ENCODE measurements around the gene UACA.

UACA gene

DNA sequence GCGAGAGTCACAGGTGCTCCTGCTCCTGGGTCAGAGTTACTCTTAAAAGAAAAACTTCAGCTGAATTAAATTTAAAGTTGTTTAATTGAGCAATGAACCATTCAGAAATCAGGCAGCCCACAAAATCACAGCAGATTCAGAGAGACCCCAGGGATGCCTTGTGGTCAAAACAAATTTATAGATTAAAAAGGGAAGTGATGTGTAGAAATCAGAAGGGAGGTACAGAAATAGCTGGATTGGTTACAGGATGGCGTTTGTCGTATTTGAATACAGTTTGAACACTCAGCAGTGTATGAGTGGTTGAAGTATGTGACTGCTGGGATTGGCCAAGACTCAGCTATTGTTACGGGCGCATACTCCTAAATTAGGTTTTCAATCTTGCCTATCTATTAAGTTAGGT, 58.6 kb downstream of the UACA start:
- H3K4me1 Mint-ChIP-seq (ENCODE audit: low read depth in 2 of 2) = no peaks in the 10 kb centered on the region
- DNase-seq (no peak), ATAC-seq (replicated peaks) (no peak)
- no peaks in the 10 kb centered on the region for H3K9me3 Mint-ChIP-seq
- H3K4me3 Mint-ChIP-seq = no peak overlapping the region
- H3K36me3 Mint-ChIP-seq (ENCODE audit: insufficient read depth) = no peaks in the 10 kb centered on the region
- H3K27me3 Mint-ChIP-seq = peaks cover 56 to 65% of the 10 kb centered on the region in 2 donors
- H3K27ac Mint-ChIP-seq = no peak overlapping the region

DNA sequence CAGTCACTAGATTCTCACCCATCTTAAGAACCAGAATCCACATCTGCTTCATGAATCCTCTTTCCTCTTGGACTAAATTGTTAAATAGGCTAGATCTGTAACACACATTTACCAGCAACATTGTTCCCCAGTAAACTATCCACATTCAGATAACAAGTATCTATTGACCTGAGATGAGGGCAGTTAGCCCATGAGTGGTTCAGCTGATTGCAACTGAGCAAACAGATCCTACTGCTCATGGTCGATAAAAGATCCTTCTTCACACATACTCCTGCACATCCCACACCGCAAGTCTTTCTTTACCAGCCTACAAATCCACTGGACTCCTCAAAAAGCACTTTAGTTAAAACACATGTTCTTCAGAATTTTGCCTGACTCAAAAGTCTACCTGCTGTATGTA, 59.2 kb downstream of the UACA start:
- Mint-ChIP-seq H3K27ac (no peak overlapping the region), H3K36me3 (ENCODE audit: insufficient read depth) (no peaks in the 10 kb centered on the region), H3K4me3 (no peak overlapping the region), H3K4me1 (ENCODE audit: low read depth in 2 of 2) (no peaks in the 10 kb centered on the region), H3K27me3 (peaks cover 61 to 71% of the 10 kb centered on the region in 2 donors), H3K9me3 (no peaks in the 10 kb centered on the region)
- DNase-seq = no peak
- ATAC-seq (replicated peaks) = no peak

DNA sequence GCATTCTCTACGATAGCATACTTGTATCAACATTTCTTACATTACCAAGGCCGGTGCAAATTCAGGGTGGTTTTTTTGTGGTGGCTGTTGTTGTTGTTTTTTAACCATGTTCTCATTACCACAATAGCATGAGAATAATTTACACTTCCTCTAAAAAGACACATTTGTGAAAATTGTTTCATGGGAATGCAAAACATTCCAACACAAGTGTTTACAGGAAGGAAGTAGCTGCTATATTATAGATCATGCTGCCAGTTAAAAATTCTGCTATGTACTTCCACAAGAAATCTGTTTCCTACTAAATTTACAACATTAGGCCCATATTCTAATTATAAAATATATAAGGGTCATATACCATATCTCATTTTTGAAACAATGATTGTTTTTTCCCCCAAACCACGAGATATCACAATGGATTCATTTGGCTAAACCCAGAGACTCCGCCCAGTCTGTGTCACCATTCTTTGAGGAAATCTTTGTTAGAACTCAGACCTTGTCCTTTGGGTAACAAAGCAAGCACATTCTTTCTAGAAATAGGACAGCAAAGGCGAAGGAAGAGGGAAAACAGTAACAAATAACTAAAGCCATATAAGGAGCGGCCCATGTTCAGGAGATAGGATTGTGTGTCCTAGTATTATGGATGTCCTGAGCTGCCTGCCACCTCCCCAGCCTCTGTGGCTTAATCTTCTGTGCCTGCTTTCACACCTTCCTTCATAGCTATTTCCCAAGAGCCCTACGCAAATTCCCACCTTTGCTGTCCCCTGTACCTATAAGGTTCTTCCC, 60.1 kb downstream of the UACA start:
- Mint-ChIP-seq H3K4me1 (ENCODE audit: low read depth in 2 of 2) (no peaks in the 10 kb centered on the region), H3K27ac (no peak overlapping the region), H3K27me3 (peaks cover 69 to 79% of the 10 kb centered on the region in 2 donors), H3K9me3 (no peaks in the 10 kb centered on the region), H3K4me3 (no peak overlapping the region), H3K36me3 (ENCODE audit: insufficient read depth) (no peaks in the 10 kb centered on the region)
- DNase-seq = no peak
- no peak for ATAC-seq (replicated peaks)

DNA sequence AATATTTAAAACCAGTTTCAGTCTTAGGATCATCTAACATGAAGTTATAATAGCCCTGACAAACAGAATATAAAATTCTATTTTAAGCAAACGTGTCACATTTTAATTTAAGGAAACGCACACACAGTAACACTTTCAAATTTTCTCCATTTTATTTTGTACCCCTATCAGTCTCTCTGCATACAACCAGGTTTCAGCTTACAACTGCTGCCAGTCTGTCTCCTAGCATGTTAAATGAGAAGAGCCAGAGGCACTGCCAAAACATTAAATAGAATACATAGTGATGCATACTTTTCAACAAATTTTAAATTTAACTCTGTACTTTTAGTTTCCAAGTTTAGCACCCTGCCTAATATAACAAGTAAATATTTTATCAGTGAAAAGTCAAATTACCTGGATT, 60.8 kb downstream of the UACA start:
- no peak overlapping the region for H3K4me3 Mint-ChIP-seq
- DNase-seq (no peak), ATAC-seq (replicated peaks) (no peak)
- no peaks in the 10 kb centered on the region for H3K4me1 Mint-ChIP-seq (ENCODE audit: low read depth in 2 of 2)
- no peaks in the 10 kb centered on the region for H3K36me3 Mint-ChIP-seq (ENCODE audit: insufficient read depth)
- H3K27ac Mint-ChIP-seq = no peak overlapping the region
- H3K9me3 Mint-ChIP-seq = no peaks in the 10 kb centered on the region
- peaks cover 69 to 79% of the 10 kb centered on the region in 2 donors for H3K27me3 Mint-ChIP-seq

DNA sequence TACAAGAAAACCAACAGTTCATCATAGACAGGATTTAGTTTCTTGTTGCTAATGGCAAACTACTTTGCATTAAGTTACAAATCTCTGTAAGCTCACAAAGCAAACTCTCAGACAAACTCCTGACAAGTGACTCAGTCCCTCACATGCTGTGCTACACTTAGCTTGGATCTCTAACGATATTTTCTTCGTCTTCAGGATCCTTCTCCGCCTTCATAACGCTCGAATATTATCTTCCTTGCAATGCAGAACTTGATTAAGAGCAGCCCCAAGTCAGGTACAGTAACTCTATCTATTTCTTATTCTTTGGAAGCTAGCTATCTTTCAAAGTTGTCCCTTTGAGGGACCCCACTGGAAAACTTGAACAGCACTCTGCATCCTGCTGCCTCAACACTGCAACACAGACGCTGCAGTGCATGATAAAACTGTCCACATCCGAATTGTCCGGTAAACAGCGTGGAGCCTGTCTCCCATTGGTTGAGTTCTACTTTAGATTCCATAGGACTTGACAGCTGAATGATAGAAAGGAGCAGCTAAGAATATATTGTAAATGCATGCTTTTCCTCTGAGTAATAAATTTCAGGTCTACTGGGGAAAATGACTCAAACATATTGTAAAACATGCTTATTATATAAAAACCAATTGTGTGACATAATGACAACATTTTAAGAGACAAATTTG, 61.3 kb downstream of the UACA start:
- DNase-seq = no peak
- H3K27ac Mint-ChIP-seq = no peak overlapping the region
- no peak for ATAC-seq (replicated peaks)
- peaks cover 66 to 73% of the 10 kb centered on the region in 2 donors for H3K27me3 Mint-ChIP-seq
- H3K4me1 Mint-ChIP-seq (ENCODE audit: low read depth in 2 of 2) = no peaks in the 10 kb centered on the region
- no peak overlapping the region for H3K4me3 Mint-ChIP-seq
- no peaks in the 10 kb centered on the region for H3K36me3 Mint-ChIP-seq (ENCODE audit: insufficient read depth)
- no peaks in the 10 kb centered on the region for H3K9me3 Mint-ChIP-seq

DNA sequence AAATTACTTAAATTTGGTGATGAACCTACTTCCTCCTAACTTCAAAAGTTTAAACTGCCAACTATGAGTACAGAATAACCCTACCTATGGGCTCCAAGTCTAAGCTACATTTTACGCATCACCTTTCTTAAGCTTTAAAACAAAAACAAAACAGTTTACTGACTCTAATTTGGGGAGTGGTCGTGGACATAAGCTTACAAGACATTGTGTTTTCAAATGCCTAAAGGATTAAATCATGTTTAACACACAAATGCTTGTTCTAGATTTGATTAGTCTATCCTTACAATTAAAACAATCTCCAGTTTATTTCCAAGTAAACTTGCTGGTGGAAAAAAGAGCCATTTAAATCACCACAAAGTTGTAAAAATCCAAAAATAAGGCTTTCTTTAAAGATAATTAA, 62.2 kb downstream of the UACA start:
- H3K36me3 Mint-ChIP-seq (ENCODE audit: insufficient read depth) = no peaks in the 10 kb centered on the region
- DNase-seq = no peak
- H3K27me3 Mint-ChIP-seq = peaks cover 66 to 69% of the 10 kb centered on the region in 2 donors
- no peak overlapping the region for H3K27ac Mint-ChIP-seq
- H3K4me3 Mint-ChIP-seq = no peak overlapping the region
- no peaks in the 10 kb centered on the region for H3K9me3 Mint-ChIP-seq
- ATAC-seq (replicated peaks) = no peak
- no peaks in the 10 kb centered on the region for H3K4me1 Mint-ChIP-seq (ENCODE audit: low read depth in 2 of 2)

DNA sequence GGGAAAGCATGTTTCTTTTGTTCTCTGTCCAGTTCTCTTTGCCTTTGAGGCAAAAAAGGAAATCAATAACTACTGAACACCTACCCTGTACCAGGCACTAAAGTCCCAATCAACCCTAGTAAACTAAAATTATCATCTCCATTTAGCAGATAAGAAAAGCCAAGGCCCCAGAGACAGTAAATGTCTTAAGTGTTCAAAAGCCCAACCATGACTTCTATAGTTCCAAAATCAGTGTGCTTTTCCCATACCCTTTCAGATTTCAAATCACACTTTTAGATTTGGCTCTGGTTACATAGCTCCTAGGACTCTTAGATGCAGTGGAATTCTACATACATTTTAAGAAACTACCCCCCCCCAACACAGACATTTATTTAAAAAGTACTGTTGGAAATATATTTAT, 63.5 kb downstream of the UACA start:
- Mint-ChIP-seq H3K4me1 (ENCODE audit: low read depth in 2 of 2) (no peaks in the 10 kb centered on the region), H3K36me3 (ENCODE audit: insufficient read depth) (no peaks in the 10 kb centered on the region), H3K27me3 (peaks cover 65 to 66% of the 10 kb centered on the region in 2 donors), H3K27ac (no peak overlapping the region), H3K4me3 (no peak overlapping the region), H3K9me3 (no peaks in the 10 kb centered on the region)
- DNase-seq = no peak
- no peak for ATAC-seq (replicated peaks)

DNA sequence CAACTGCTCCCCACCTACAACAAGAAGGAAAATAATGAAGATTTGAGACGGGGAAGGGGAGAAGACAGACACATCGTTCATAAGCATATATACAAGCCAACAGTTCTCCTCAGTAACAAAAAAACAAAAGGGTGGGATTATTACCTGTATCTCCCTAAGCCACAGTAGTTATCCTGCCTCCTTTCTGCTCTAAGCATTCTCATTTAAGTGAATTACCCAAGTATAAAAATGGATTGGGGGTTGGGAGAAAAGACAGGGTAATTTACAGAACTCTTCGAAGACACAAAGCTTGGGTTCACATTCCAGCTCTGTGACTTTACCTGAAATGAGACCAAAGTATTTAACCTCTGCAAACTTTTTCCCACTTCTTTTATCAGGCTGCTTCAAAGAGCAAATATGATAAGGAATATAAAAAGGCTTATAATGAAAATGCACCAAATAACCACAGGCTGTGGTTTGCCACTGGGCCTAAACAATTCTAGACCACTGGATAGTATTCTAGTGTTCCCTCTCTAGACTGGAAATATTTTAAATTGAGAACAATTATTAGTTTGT, 64.4 kb downstream of the UACA start:
- H3K4me3 Mint-ChIP-seq = no peak overlapping the region
- DNase-seq (no peak), ATAC-seq (replicated peaks) (no peak)
- no peaks in the 10 kb centered on the region for H3K36me3 Mint-ChIP-seq (ENCODE audit: insufficient read depth)
- H3K27me3 Mint-ChIP-seq = peaks cover 56 to 57% of the 10 kb centered on the region in 2 donors
- no peaks in the 10 kb centered on the region for H3K4me1 Mint-ChIP-seq (ENCODE audit: low read depth in 2 of 2)
- no peaks in the 10 kb centered on the region for H3K9me3 Mint-ChIP-seq
- H3K27ac Mint-ChIP-seq = no peak overlapping the region

DNA sequence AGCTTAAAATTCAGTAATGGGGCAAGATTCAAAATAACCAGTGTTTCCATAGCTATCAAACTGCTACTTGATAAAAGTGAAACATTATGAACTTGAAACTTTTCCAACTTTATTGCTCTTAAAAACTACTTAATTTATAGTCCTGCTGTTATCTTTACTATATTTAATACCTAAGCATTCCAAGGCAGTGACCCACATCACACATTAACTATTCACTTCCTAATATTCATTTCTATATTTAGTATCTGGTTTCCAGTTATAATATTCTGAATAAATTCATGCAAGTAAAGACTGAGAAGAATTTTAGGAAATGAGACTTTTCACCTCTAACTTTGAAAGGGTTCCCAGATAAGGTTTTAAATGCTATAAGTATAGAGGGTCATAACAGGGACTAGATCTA, 64.9 kb downstream of the UACA start:
- no peaks in the 10 kb centered on the region for H3K9me3 Mint-ChIP-seq
- no peak overlapping the region for H3K4me3 Mint-ChIP-seq
- DNase-seq (no peak), ATAC-seq (replicated peaks) (no peak)
- H3K27me3 Mint-ChIP-seq = peaks cover 51 to 52% of the 10 kb centered on the region in 2 donors
- no peak overlapping the region for H3K27ac Mint-ChIP-seq
- H3K36me3 Mint-ChIP-seq (ENCODE audit: insufficient read depth) = no peaks in the 10 kb centered on the region
- H3K4me1 Mint-ChIP-seq (ENCODE audit: low read depth in 2 of 2) = no peaks in the 10 kb centered on the region

DNA sequence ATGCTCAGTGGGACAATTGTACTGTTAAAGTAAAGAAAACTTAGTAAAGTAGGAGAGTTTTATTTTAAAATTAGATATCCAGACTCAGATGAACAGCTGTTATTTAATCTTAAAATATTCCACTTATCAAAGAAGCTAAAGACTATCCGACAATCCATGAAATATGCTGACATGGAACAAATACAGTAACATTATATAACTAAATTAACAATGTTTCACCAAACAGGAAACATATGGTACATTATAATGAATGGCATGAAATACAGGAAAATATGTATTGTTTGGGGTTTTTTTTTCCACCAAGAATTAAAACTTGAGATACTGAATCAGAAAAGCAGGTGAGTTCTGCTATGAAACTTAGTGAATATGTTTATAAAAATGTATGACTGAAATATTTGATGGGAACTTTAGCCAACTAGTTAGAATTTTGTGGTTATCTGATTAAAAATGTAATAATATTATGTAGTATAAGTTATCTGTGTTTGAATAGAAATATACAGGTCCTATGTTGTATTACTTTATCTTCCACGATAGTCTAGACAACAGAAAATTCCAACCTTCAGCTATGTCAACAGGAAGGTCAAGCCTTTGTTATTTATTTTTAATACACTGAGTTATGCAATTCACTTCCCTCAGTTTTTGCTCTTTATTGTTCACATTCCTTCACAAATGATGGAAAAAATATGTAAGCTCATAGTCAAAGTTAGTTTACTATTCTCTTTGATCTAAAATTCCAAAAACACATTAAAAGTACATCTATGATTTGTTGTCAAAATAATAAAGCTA, 72.7 kb downstream of the UACA start:
- peaks cover 9 to 19% of the 10 kb centered on the region in 2 donors for H3K27me3 Mint-ChIP-seq
- no peak for ATAC-seq (replicated peaks)
- H3K36me3 Mint-ChIP-seq (ENCODE audit: insufficient read depth) = no peaks in the 10 kb centered on the region
- H3K9me3 Mint-ChIP-seq = no peaks in the 10 kb centered on the region
- no peaks in the 10 kb centered on the region for H3K4me1 Mint-ChIP-seq (ENCODE audit: low read depth in 2 of 2)
- DNase-seq = no peak
- no peak overlapping the region for H3K27ac Mint-ChIP-seq
- H3K4me3 Mint-ChIP-seq = no peak overlapping the region

DNA sequence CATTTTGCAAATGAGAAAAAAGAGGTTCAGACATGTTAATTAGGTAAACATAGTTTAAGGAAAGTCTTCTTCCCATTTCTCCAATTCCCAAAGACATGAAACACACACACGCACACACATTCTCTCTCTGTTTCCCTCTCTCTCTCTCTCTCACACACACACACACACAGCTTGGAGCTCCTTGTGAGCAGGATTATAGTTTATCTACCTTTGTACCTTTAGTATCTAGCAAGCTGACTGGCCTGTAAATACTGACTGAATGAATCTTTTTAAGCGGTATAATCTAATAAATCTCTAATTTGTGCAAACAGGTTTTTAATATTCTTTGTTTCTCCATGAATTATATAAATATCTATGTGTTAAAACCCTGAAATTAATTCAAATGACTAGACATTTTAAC, 73.3 kb downstream of the UACA start:
- Mint-ChIP-seq H3K4me3 (no peak overlapping the region), H3K36me3 (ENCODE audit: insufficient read depth) (no peaks in the 10 kb centered on the region), H3K27me3 (peaks cover 11 to 20% of the 10 kb centered on the region in 2 donors), H3K27ac (no peak overlapping the region), H3K4me1 (ENCODE audit: low read depth in 2 of 2) (no peaks in the 10 kb centered on the region), H3K9me3 (no peaks in the 10 kb centered on the region)
- ATAC-seq (replicated peaks) (no peak), DNase-seq (no peak)

DNA sequence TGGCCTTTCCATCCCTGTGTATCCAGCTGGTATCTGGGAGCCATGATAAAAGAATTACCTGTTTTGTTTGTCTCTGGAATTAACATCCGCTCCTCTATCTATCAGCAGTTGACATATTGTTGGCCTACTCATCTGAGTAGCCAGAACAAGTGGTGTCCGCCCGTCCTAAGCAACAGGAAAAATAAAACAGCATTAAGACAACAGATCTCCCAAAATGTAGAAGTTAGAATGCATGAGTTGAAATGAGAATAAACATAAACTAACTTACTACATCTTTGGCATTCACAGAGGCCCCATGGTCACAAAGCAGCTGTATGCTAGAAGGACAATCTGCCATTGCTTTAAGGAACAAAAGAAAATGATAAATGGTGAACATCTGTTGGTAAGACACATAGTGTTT, 75.9 kb downstream of the UACA start:
- DNase-seq (no peak), ATAC-seq (replicated peaks) (no peak)
- Mint-ChIP-seq H3K4me1 (ENCODE audit: low read depth in 2 of 2) (no peaks in the 10 kb centered on the region), H3K27me3 (peaks cover 24 to 26% of the 10 kb centered on the region in 2 donors), H3K27ac (no peak overlapping the region), H3K9me3 (no peaks in the 10 kb centered on the region), H3K36me3 (ENCODE audit: insufficient read depth) (no peaks in the 10 kb centered on the region), H3K4me3 (no peak overlapping the region)

DNA sequence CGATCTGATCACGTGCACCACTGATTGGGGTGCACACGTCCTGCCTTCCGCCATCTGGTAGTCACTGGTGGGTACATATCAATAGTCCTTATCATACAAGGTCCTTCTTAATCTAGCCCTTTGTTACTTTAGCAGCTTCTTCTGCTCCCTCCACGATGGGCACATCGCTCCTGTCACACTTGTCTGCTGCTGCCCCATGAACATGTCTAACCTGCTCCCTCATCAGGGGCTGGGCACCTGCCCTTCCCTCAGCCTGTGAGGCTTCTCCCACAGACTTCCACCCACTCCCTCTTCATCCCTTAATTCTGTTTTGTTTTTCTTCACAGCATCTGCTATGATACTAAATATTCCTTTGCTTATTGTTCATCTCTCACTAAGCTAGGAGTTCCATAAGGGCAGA, 82.5 kb downstream of the UACA start:
- Mint-ChIP-seq H3K4me3 (no peak overlapping the region), H3K27ac (no peak overlapping the region), H3K4me1 (ENCODE audit: low read depth in 2 of 2) (peaks cover 3% of the 10 kb centered on the region in 2 donors), H3K27me3 (peaks cover 26 to 36% of the 10 kb centered on the region in 2 donors), H3K36me3 (ENCODE audit: insufficient read depth) (no peaks in the 10 kb centered on the region), H3K9me3 (no peaks in the 10 kb centered on the region)
- ATAC-seq (replicated peaks) (no peak), DNase-seq (no peak)

Measured in effector memory CD8-positive, alpha-beta T cell (primary cell).